GM23248 (cell line): Measurements from ENCODE around the gene CMPK2.

Source experiments
- EZH2 ChIP-seq: fragments of 200-600 bp; sonication (generic); IDR thresholded peaks from 2 replicates; pipeline ENCODE4 v1.6.1; 2018; ENCODE audit warnings: antibody characterized with exemption, mild to moderate bottlenecking; ENCODE audit not compliant: insufficient read depth, poor library complexity, severe bottlenecking
- EZH2phosphoT487 ChIP-seq: fragments of 200-600 bp; sonication (generic); IDR thresholded peaks from 2 replicates; pipeline ENCODE4 v1.6.1; 2018; ENCODE audit warnings: antibody characterized with exemption, moderate library complexity, mild to moderate bottlenecking, low read depth; ENCODE audit not compliant: insufficient read depth

DNA sequence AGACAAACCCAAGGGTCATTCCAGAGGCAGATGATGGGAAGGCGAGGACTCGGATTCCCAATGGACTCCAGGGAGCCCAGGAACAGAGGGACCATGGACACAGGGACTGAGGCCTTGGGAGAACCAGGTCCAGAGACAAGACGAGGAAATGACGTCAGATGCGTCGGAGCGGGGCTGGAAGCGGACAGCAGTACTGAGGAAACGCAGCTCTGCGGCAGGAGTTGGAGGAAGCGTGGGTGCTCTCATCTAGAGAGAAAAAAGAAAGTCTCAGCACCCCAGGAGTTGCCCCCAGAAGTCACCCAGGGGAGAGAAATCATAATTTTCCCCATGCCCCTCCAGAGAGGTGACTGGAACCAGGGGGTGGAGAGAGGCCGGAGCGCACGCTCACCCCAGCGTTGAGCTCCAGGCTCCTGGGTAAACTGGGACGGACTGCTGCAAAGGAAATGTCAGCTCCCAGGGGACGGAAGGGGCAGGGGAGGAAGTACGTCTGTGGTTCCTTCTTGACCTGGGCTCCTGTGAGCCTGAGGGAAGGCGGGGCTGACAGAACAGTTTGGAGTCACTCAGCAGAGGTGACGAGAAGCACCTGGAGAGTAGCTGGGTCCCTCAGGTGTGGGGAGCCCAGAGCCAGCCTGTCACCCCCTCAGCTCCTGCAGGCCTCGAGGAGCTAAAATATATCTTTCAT lies 44.7 kb downstream of the CMPK2 start:
- TF ChIP-seq EZH2 (no peak), EZH2phosphoT487 (no peak)
